Right lobe of liver (tissue), 6 donors: ENCODE measurements around the gene EEFSEC. TPM values are rescaled to one million over a fixed set of nuclear protein-coding genes. Genes with fewer than 3 reads are reported as not detected.

Experiments used
- ATAC-seq, 4 donors: fragments of 200-7000 bp; cut with Tn5 transposase; one replicate each; pipeline ENCODE4 v1.9.1; 2020; ENCODE audit warnings: mild to moderate bottlenecking in 4 of 4, moderate library complexity in 4 of 4
- DNase-seq, 3 donors: peaks; one replicate each; pipeline ENCODE4 v3.0.0-alpha.2; 2020
- H3K27ac ChIP-seq, 3 donors: fragments of 200-600 bp; one replicate each; pipeline ENCODE4 v1.8.0; 2022
- H3K27me3 ChIP-seq, 2 donors: fragments of 200-600 bp; one replicate each; pipeline ENCODE4 v1.8.0; 2022
- H3K36me3 ChIP-seq, 4 donors: fragments of 200-600 bp; sonication (generic) in 1 of 4; one replicate each; pipeline versions ENCODE4 v1.5.1 to v1.8.0; 2017 to 2022; ENCODE audit warnings: control low read depth in 1 of 4
- H3K4me1 ChIP-seq, 4 donors: fragments of 200-600 bp; sonication (generic) in 1 of 4; one replicate each; pipeline versions ENCODE4 v1.5.1 to v1.8.0; 2017 to 2022; ENCODE audit warnings: control low read depth in 1 of 4
- H3K4me3 ChIP-seq, 3 donors: fragments of 200-600 bp; one replicate each; pipeline ENCODE4 v1.8.0; 2022
- H3K9me3 ChIP-seq, 4 donors: fragments of 200-600 bp; sonication (generic) in 1 of 4; one replicate each; pipeline versions ENCODE4 v1.5.1 to v1.8.0; 2017 to 2022; ENCODE audit warnings: control low read depth in 1 of 4
- CTCF ChIP-seq, 4 donors: fragments of 200-600 bp in 3 of 4; fragments of 450-650 bp in 1 of 4; IDR thresholded peaks; one replicate each; pipeline versions ENCODE4 v1.5.1 to v1.8.0; 2016 to 2022; ENCODE audit warnings: antibody characterized with exemption in 4 of 4, mild to moderate bottlenecking in 2 of 4
- POLR2A ChIP-seq: fragments of 450-650 bp; IDR thresholded peaks from one replicate; pipeline ENCODE4 v1.6.1; 2017; ENCODE audit warnings: antibody characterized with exemption, mild to moderate bottlenecking
- WGBS: methylation state at CpG from one replicate; pipeline ENCODE4 v1.1.6; 2018; ENCODE audit warnings: low coverage, low lambda C conversion rate; ENCODE audit not compliant: insufficient coverage; ENCODE audit errors: missing lambda C conversion rate; 5-methylcytosine and 5-hydroxymethylcytosine counted together
- intact Hi-C, 2 donors: fragments of 100-400 bp; cut with DNase I; formaldehyde crosslinking; loops; one replicate each; pipeline versions ENCODE4 v1.11.2 to v1.14.1; 2022
- total RNA-seq, 6 experiments: library from RNA; depleted of rRNA in 2 of 6; stranded (reverse); fragments of >200 nt in 2 of 6; fragmentation: NEBNext Ultra II Directional in 3 of 6; extraction: Animal tissue kit (Norgen Biotek cat#: 25700) in 3 of 6; gene quantifications; one replicate each; pipeline versions ENCODE4 v1.1.0 to v1.2.4, GENCODE V29; 2016 to 2023
- donor health status: DM: no; HTN: yes; CAD: no.
- donor health status: DM: no; HTN: no; CAD: no.
- donor health status: DM: no; HTN: no; CAD: no.
- donor health status: DM: no; HTN: yes; CAD: no.
- donor health status: DM: no; HTN: yes; CAD: no.

The EEFSEC gene
- total RNA-seq, 6 experiments from 2014 or later, result 10.1 to 24.0 (median 13.4) TPM

- Histone ChIP-seq H3K4me1 (peaks cover 0 to 25% (median 12%) of the 10 kb centered on the region in 4 donors), H3K4me3 (no peak overlapping the region), H3K27ac (no peak overlapping the region), H3K36me3 (no peaks in the 10 kb centered on the region), H3K9me3 (no peaks in the 10 kb centered on the region), H3K27me3 (no peaks in the 10 kb centered on the region)
- DNase-seq (no peak), ATAC-seq (no peak)
- 92% methylated on average over 8 of the region's 8 CpGs for WGBS
- intact Hi-C loops, result loop anchor here in 1 of 2 donors (5.0 kb wide), 1 partner anchor 324 kb away; no protein-coding TSS in a partner anchor
- TF ChIP-seq POLR2A (no peak), CTCF (IDR thresholded peaks at IDR 0.05) (no peak)
Observed at GRCh38 chr3:128173200-128173599, 19.9 kb downstream of the EEFSEC start.

GRCh38 chr3:128173849-128174248 lies 20.6 kb downstream of the EEFSEC start:
- DNase-seq (no peak), ATAC-seq (no peak)
- H3K36me3 ChIP-seq, result no peaks in the 10 kb centered on the region
- 92% methylated on average over 2 of the region's 7 CpGs for WGBS
- no peak overlapping the region for H3K4me3 ChIP-seq
- TF ChIP-seq CTCF (IDR thresholded peaks at IDR 0.05), result no peak
- no peak for TF ChIP-seq POLR2A
- intact Hi-C loops, result loop anchor here in 1 of 2 donors (5.0 kb wide), 1 partner anchor 323 kb away; no protein-coding TSS in a partner anchor
- no peaks in the 10 kb centered on the region for H3K27me3 ChIP-seq
- H3K27ac ChIP-seq, result no peak overlapping the region
- no peaks in the 10 kb centered on the region for H3K9me3 ChIP-seq
- peaks cover 0 to 18% (median 9%) of the 10 kb centered on the region in 4 donors for H3K4me1 ChIP-seq

GRCh38 chr3:128174675-128175590 lies 21.7 kb downstream of the EEFSEC start:
- intact Hi-C loops, result loop anchor here in 1 of 2 donors (5.0 kb wide), 1 partner anchor 322 kb away; no protein-coding TSS in a partner anchor
- Histone ChIP-seq H3K27ac (no peak overlapping the region), H3K27me3 (no peaks in the 10 kb centered on the region), H3K36me3 (no peaks in the 10 kb centered on the region), H3K4me1 (peaks cover 0 to 17% (median 7%) of the 10 kb centered on the region in 4 donors), H3K9me3 (no peaks in the 10 kb centered on the region), H3K4me3 (no peak overlapping the region)
- WGBS, result 86% methylated on average over 8 of the region's 9 CpGs
- TF ChIP-seq POLR2A (no peak), CTCF (IDR thresholded peaks at IDR 0.05) (no peak)
- DNase-seq (no peak), ATAC-seq (peak in 1 of 4 donors; percentile 43)

GRCh38 chr3:128175768-128176167 lies 22.5 kb downstream of the EEFSEC start:
- DNase-seq (no peak), ATAC-seq (no peak)
- WGBS, result 92% methylated on average over 5 of the region's 5 CpGs
- no peak overlapping the region for H3K4me3 ChIP-seq
- H3K27me3 ChIP-seq, result no peaks in the 10 kb centered on the region
- TF ChIP-seq CTCF (IDR thresholded peaks at IDR 0.05) (no peak), POLR2A (no peak)
- no peaks in the 10 kb centered on the region for H3K9me3 ChIP-seq
- H3K27ac ChIP-seq, result no peak overlapping the region
- intact Hi-C loops, result no loop called here
- H3K4me1 ChIP-seq, result peaks cover 0 to 16% (median 6%) of the 10 kb centered on the region in 4 donors
- no peaks in the 10 kb centered on the region for H3K36me3 ChIP-seq
